GM12878 (cell line): Measurements from ENCODE around the gene CLEC17A.
"Not testable (repeated sequence)": the region's sequence is repeated elsewhere in the genome, so short reads cannot be mapped to it uniquely, and the experiment has no call there.

ENCODE experiments used
- HDAC6 ChIP-seq: fragments of 200-600 bp; sonication (generic); IDR thresholded peaks from one replicate; pipeline ENCODE4 v1.8.0; 2017; ENCODE audit warnings: antibody characterized with exemption; ENCODE audit not compliant: unreplicated experiment
- NR2F1 ChIP-seq: fragments of 450-650 bp; conservative IDR thresholded peaks from 2 replicates; pipeline ENCODE4 v1.6.1; 2017; ENCODE audit warnings: mild to moderate bottlenecking
- TF ChIP-seq, protein P1 (sequence below), 3 experiments: IDR thresholded peaks in 2 of 3; conservative IDR thresholded peaks in 1 of 3; 2 replicates each; pipeline ENCODE4 v1.5.1; 2011; ENCODE audit warnings: low read depth in 3 of 3, low read length in 3 of 3, mild to moderate bottlenecking in 3 of 3, control low read depth in 2 of 3, moderate library complexity in 2 of 3, inconsistent platforms in 1 of 3, mixed read lengths in 1 of 3; ENCODE audit not compliant: control insufficient read depth in 2 of 3, insufficient read depth in 1 of 3; ENCODE audit errors: extremely low read depth in 1 of 3

DNA sequence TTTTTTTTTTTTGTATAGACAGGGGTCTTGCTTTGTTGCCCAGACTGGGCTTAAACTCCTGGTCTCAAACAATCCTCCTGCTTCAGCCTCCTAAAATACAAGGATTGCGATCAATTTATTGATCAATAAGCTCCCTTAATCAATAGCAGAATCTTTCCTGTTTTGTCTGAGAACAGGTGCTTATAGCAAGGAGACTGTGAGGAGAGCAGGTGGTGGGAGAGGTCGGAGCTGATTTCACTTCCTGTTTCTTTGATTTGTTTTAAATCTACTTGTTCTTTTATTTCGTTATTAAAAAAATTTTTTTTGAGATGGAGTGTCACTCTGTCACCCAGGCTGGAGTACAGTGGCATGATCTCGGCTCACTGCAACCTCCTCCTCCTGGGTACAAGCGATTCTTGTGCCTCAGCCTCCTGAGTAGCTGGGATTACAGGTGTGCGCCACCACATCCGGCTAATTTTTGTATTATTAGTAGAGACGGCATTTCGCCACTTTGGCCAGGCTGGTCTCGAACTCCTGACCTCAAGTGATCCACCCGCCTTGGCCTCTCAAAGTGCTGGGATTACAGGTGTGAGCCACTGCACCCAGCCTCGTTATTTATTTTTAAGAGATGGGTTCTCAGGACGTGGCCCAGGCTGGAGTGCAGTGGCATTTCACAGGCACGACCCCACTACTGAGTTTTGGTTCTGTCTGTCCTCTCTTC lies 30.7 kb downstream of the CLEC17A start:
- TF ChIP-seq NR2F1, HDAC6: not testable (repeated sequence)
- TF ChIP-seq, protein P1, sequence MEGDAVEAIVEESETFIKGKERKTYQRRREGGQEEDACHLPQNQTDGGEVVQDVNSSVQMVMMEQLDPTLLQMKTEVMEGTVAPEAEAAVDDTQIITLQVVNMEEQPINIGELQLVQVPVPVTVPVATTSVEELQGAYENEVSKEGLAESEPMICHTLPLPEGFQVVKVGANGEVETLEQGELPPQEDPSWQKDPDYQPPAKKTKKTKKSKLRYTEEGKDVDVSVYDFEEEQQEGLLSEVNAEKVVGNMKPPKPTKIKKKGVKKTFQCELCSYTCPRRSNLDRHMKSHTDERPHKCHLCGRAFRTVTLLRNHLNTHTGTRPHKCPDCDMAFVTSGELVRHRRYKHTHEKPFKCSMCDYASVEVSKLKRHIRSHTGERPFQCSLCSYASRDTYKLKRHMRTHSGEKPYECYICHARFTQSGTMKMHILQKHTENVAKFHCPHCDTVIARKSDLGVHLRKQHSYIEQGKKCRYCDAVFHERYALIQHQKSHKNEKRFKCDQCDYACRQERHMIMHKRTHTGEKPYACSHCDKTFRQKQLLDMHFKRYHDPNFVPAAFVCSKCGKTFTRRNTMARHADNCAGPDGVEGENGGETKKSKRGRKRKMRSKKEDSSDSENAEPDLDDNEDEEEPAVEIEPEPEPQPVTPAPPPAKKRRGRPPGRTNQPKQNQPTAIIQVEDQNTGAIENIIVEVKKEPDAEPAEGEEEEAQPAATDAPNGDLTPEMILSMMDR (IDR thresholded peaks at IDR 0.05 in 2 of 3, conservative IDR thresholded peaks at IDR 0.05 in 1 of 3; ENCODE audit: control insufficient read depth in 2 of 3, extremely low read depth in 1 of 3, insufficient read depth in 1 of 3, low read depth in 3 of 3, low read length in 3 of 3) = not testable (repeated sequence)
